NCI-H1092 (cell line): Measurements from ENCODE around the gene PCBP3.
"Not testable (repeated sequence)": the region's sequence is repeated elsewhere in the genome, so short reads cannot be mapped to it uniquely, and the experiment has no call there.

Experiments used
- DNase-seq: peaks from one replicate; lab custom pipeline; 2025; lab: John Stamatoyannopoulos, UW

The PCBP3 gene

DNA sequence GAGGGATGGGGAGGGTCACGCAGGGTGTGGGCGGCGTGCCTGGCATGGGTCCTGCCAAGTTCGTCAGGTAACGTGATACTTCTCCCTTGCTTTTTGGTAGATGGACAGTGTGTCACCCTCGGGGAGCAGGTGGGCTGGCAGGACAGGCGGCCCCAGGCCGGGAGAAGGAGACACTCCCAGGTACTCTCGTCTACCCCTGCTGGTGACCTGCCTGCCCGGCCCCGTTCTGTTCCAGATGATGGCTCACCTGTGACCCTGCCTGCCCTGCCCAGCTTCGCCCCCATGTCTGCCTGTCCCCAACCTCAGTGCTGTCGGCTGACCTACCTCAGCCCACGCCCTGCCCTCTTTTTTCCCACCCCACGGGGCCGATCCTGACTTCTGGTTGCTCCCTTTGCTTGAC lies 144.7 kb downstream of the PCBP3 start:
- no peak for DNase-seq

DNA sequence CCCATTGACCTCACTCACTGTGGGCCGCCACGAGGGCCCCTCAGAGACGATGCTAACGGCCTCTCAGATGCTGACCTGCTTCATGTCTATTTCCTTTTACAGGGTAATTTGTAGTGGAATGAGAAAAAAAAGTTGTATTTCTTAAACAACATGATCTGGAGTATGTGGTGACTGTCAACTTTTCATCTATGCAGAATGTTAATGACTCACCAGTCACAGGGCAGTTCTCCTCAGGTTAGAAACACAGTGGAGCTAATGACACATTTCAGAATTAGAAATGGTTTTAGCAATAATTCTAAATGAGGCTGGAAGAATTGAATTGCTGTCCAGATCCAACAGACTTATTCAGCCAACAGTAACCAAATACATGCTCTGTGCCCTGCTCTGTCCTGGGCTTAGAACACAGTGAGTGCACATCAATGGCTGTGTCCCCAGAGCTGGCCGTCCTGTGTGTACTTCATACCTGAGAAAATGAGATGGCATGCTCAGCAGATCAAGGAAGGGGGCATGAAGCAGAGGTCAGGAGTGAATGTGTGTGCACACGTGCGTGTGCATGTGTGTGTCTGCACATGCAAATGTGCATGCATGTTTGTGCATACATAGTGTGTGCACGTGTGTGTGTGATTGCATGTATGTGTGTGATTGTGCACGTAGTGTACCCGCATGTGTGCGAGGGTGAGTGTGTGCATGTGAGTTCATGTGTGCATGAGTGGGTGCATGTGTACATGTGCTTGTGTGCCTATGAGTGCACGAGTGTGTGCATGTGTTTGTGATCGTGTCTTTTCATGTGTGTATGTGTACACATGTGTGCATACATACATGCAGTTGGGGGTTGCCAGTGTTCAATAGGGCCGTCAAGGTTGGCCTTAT lies 145.3 kb downstream of the PCBP3 start:
- no peak for DNase-seq

DNA sequence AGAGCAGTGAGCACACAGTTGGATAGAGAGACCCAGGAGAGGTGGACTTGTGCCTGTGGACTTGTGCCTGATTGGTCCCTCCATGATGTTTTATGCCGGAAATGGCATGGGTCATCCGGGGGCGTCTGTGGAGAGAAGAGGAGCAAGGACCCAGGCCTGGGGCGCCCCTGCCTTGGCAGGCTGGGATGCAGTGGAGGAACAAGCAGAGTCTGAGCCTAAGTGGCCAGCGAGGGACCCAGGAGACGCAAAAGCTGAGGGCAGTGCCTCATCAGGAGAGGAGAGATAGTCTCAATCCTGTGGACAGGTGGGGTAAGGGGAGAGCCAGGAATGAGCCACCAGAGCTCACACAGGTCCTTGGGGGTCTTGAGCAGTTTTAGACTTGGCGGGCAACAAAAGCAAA lies 146.9 kb downstream of the PCBP3 start:
- DNase-seq: no peak

DNA sequence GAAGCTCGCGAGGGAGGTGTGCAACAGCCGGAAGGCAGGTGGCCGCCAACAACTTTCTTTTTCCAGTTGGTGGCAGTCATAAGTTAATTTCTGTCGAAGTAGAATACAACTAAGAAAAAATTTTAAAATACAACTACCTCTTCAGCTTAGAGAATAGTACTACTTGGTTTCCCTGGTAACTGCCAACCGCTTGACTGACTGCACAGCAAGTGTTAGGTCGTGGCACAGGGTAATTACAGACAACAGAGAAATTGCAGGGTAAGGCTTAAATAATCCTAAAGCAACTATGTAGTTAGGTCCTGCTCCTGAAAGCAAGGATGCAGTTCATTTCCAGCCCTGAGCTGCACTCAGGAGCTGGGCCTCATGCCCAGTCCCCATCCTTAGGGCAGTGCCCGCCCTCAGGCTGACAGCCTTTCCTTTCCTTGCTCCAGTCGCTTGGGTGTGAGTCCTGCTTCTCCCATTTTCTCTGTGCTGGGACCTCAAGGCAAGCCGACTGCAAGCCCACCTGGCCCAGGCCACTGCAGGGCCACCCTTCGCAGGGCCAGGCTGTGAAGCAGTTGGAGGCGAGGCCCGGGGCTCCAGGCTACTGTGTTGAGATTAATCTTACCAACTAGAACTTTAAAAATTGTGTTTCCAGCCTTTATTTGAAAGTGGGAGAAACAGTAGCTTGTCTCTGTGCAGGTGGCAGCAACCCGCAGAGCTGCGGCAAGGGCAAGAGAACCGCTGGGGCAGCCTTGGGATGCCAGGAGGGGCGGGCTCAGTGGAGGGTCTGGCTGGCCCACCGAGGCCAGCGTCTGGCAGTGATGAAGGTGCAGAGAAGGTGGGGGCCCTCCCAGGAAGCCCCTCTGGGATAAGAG lies 148.3 kb downstream of the PCBP3 start:
- DNase-seq: no peak

DNA sequence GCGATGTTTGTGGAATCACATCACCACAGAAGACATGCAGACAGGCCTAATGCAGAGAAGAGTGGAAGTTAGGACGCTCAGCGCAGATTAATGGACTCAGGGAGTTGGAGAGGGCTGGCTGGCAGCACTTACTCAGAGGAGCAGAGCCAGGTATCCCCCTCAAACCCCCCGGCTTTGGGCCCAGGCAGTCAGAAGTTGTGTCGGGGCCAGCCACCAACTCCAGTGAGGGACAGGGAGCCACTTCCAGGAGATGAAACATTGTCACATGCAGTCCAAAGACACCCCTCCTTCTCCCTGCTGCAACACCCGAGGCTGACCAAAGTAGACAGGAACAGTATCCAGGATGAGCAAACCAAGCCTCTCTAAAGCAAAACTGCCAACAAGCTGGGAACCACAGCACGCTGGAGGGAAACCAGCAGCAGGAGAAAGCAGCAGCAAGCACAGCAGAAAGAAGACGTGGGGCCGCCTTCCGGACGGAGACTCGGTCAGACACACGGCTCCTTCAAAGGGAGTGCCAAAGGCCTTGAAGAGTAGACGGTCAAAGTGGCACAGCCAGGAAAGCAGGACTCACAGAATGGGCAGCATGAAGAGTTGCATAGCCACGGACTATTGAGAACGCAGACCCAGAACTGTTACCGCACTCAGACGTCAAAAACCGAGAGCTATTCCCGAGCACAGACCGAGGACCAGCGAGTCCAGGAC lies 149.3 kb downstream of the PCBP3 start:
- DNase-seq: no peak

DNA sequence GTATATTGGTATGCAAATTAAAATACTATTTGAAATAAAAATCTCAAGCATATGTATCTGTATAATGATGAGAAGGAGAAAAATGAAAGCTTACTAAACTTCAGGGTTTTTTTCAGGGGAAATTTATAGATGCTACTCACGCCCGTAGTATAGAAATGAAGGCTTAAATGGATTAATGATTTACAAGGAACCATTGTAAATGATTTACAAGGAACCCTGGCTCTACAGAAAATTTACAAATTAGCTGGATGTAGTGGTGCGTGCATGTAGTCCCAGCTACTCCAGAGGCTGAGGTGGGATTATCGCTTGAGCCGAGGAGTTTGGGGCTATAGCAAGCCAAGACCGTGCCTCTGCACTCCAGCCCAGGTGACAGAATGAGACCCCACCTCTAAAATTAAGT lies 150.5 kb downstream of the PCBP3 start:
- DNase-seq: no peak

DNA sequence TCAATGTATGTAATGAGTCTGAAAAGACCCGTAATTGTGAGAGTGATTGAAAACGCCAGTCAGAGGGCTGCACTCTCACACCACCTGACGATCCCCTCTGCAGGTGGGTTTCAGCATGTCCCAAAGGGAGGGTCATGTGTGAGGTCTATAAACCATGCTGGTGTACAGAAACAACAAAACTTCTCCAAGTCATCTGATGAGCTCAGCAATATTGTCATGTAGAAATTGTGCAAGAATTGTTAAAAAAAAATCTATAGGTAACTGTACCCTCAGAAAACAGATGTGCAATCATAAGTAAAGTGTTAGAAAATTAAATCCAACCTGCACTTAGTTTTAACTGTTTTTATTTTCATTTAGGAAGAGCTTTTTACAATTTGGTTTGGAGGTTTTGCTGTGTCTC lies 152.5 kb downstream of the PCBP3 start:
- no peak for DNase-seq

DNA sequence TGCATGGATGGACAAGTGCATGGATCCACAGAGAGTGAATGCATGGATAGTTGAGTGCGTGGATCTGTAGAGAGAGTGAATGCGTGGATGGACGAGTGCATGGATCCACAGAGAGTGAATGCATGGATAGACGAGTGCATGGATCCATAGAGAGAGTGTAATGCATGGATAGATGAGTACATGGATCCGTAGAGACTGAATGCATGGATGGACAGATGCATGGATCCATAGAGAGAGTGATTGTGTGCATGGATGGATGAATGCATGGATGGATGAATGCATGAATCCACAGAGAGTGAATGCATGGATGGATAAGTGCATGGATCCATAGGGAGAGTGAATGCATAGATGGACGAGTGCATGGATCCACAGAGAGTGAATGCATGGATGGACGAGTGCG lies 153.8 kb downstream of the PCBP3 start:
- DNase-seq: no peak

DNA sequence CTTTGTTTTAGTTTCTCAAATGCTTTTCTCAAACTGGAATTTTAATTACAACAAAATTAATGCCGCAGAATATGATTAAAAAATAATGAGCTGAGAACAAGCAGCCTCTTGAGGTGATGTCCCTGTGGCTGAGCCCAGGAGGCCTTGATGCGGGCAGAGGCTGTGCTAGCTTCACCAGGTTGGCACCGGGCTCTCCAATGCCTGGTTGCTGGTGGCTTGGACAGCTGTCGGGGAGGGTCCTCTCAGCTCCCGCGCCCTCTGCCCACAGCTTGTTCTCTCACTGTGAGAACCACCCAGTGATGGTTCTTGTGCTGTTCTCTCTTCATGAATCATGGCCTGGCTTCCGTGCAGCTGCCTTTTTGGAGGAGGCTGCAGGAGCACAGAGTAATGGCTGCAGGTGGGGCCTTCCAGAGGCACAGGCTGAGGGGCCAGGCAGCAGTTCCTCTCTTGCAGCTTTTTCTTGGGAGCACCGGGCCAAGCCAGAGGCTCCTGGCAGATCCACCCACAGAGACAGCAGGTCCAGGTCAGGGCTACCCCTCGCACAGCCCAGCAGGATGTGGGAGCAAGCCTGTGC lies 156.3 kb downstream of the PCBP3 start:
- no peak for DNase-seq

DNA sequence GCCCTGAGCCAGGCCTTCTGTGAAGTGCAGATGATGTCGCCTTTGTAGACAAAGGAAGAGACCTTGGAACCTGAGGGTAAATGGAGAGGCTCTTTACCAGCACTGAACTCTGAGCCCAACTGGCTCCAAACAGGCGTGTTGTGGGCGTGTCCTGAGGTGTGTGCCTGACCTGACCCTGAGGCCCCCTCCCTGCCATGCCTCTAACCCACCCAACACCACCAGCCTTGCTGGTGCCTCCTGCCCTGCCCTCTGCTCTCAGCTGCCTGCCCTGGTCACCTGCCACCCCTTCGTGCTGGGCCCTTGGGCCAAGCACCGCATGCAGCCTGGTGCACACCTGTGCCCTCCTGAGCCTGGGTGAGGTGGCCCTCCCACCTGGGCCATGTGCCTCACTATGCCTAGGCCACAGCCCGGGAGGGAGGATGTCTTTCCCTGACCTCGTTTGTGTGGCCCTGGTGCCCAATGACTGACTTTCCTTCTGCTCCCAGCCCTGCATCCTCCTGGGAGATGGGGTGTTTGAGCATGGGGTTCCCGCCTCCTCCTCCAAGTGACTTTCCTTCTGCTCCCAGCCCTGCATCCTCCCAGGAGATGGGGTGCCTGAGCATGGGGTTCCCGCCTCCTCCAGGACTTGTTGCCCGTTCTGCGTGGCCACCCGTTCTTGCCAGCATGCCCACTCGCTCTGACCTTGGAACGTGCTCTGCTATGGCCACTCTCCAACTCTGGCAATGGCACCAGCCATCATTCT lies 157.0 kb downstream of the PCBP3 start:
- no peak for DNase-seq

DNA sequence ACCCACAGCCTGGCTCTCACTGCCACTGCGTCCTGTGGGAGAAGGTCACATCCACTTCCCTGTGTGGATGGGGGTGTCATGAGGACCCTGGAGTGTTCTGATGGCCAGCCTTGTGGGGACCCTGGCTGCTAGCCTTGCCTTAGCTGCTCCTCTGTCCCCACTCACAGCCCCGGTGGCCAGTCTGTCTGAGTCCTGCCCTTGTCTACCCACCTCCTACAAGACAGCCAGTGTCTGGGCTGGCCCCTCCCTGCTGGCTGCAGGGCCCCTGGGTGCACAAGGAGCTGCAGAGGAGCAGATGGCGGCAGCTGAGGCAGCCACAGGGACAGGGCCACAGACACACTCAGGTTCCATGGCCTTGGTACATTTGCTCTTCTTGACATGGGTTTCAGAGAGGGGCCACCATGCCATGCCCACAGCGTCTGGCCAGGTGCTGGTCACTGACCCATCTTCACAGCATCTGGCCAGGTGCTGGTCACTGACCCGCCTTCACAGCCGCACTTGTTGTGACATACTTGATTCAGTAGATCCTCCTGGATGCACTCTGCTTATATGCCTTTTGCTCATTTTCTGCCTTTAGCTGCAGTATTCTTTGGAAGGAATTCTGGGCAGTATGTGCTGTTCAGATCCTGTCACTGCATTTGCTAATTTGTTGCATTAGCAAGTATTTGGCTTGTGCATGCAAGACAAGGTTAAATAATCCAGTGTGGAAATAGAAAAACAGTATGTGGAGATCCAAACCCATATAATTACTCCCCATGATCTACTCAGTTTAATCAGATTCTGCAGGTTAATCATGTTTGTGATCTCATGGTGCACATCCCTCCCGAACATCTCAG lies 157.8 kb downstream of the PCBP3 start:
- no peak for DNase-seq

DNA sequence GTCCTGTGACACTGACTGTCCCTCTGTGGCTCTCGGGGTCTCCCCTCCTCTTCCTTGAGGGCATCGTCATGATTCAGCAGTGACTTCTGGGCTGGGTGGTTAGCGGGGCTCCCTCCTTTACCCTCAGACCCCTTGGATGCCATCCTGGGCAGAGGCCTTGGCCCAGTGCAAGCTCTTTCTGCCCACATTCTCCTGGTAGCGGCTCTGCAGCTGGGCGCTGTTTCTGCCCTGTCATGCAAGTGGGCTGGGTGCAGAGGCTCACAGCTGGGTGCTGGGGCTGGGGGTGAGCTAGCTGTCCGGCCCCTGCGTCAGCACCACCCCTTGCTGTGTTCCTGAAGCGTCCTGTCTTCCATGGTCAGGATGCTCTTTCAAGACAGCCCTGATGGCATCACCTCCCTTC lies 158.5 kb downstream of the PCBP3 start:
- no peak for DNase-seq

DNA sequence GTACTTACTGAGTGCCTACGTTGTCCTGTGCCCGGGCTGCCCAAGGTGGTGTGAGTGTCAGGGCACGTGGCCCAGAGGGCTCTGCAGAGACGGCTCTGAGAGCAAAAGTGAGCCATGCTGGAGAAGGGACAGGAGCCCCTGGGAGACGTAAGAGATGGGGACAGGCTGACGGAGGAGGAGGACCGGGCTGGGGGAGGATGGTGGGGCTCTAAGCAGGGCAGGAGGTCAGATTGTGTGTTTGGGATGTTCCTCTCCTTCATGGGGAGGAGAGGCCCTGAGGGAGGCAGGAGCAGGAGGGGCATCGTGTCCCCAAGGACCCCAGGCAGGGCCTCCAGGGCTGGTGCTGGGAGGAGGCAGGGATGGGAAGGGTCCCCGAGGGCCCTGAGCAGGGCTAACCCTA lies 158.9 kb downstream of the PCBP3 start:
- DNase-seq: no peak

DNA sequence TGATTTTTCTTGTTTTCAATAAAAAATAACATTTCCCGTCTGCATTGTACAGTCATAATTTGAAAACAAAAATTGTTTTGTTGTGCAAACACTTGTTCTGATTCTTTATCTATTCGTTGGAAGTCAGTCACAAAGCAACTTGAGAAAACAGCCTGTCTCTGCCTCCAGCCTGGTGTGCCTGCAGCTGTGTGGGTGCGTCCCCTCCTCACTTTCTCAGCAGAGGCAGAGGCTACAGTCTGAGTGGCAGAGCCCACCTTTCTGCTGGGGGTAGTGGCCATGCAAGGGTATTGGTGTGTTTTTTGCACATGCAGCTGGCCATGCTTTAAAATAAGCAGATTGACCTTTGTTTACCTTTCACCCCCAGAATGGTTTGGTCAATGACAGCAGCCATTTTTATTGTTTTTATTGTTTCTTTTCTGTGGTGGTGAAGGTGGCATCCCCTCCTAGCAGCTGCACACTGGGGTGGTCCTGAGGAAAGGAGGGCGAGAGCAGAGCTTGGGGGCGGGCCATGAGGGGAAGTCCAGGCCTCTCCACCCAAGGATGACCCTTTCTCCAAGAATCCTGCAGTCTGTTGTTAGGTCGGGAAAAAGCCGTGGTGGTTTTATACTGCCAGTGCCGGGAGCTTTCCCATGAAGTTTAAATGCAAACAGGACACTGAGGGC lies 159.6 kb downstream of the PCBP3 start:
- DNase-seq: no peak

DNA sequence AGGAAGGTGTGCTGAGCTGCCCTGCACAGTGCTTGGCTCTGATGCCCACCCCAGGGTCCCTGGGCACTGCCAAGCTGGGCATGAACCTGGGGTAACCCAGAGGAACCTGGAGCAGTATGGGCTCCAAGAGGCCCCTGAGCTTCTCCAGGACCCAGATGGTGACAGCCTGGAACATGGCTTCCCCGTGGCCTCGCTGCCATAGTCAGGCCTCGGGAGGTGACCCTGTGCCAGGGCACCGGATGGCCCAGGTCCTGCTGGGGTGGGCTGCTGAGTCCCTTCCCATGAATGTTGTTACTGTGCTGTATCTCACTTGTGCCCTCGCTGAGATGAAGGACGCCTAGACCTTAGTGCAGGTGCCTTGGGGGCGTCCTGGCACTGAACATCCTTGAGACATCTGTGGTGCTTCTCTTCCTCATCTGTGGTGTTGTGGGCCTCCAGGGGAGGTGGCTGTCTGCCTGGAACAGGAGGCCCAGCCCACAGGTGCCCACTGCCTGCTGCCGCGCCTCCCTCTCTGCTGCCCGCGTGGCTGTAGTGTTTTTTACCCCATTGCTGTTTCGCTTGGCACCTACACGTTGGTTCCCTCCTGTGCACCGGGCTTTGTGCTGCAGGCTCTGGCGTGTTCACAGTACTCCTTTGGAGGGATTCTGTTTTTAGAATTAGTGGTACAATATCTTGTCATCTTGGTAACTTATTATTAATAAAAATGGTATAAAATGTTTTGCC lies 160.3 kb downstream of the PCBP3 start:
- no peak for DNase-seq

DNA sequence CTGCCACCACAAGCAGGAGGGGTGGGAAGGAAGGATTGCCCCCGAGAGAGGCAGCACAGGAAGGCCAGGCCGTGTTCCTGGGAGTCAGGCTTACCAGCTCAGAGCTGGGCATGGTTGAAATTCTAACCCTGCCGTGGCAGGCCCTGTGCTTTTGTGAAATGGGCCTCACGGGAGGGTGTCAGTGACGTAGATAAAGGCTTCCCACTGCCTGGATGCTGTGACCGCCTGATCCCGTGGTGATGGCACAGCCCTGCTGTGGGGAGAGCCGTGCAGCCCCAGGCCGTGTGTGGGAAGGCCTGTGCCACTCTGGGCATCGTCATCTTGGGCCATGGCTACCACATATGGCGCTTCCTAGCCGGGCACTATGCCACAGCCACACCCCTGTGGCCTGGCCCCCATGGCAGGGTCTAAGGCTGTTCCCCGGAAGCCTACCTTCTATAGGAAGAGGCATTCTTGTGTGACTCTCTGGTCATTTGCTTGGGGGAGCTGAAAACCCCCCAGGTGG lies 161.3 kb downstream of the PCBP3 start:
- no peak for DNase-seq

DNA sequence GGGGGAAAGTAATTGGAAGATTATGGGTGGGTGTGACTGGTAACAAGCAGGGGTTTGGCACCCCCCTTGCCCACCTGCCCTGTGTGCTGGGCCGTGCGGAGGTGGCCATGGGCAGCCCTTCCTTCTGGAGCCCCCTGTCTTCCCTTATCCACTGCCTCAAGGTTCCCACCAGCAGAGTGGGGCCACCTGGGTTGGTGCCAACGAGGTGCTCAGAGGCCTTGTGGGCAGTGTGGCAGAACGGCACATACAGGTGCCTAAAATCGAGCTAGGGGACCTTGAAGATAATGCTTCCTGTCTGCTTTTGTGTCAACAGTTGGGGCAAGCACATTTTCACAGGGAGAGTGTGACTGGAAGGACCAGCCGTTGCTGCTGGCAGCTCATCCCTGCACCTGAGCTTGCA lies 161.8 kb downstream of the PCBP3 start:
- DNase-seq: no peak

DNA sequence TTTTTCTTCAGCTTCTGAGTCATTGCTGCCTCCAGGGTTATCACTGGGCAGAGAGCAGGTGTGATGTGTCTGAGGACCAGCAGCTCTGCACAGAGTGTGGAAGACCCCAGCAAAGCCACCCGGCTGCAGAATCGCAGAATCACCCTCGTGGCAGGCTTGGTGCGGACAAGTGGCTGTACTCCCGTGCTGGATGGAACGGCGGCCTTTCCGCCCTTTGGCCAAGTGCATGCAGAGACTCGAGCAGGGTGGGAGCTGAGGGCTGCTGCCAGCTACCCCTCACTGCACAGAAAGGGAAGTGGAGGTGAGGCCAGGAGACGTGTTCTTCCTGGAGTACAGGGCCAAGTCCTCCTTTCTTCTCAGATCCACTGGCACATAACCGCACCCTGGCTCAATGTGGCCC lies 162.5 kb downstream of the PCBP3 start:
- DNase-seq: no peak

DNA sequence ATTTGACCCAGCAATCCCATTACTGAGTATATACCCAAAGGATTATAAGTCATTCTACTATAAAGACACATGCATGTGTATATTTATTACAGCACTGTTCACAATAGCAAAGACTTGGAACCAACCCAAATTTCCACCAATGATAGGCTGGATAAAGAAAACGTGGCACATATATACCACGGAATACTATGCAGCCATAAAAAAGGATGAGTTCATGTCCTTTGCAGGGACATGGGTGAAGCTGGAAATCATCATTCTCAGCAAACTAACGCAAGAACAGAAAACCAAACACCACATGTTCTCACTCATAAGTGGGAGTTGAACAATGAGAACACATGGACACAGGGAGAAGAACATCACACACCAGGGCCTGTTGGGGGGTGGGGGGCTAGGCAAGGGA lies 165.1 kb downstream of the PCBP3 start:
- DNase-seq: not testable (repeated sequence)
